K562 (cell line): Measurements from ENCODE around the gene ATP5PO. TPM values are rescaled to one million over a fixed set of nuclear protein-coding genes. Genes with fewer than 3 reads are reported as not detected.

Source experiments
- ATAC-seq: fragments of 200-7000 bp; cut with Tn5 transposase; 3 replicates; pipeline ENCODE4 v1.9.1; 2020; ENCODE audit warnings: moderate library complexity
- BruUV-seq: library from RNA; stranded (reverse); fragments of 400-500 nt; replicated peaks from 2 replicates; lab custom pipeline; 2021; lab: Mats Ljungman, UMichigan
- CTCF ChIA-PET: fragments of 300-600 bp; formaldehyde crosslinking; extraction: SDS; loops from one replicate; lab custom pipeline; 2021; ENCODE audit warnings: low intra/inter-chr PET ratio; lab: Yijun Ruan, JAX
- POLR2A ChIA-PET: fragments of 300-600, 350-650 bp; sonication (Branson Sonifier 250); formaldehyde crosslinking; extraction: SDS; loops from one replicate; lab custom pipeline; 2021; ENCODE audit warnings: antibody characterized with exemption, inconsistent platforms; lab: Yijun Ruan, JAX
- DNase-seq, 4 experiments: peaks; one replicate each; pipeline versions ENCODE4 v3.0.0 to v3.0.0-alpha.2; 2011 to 2018; ENCODE audit warnings: low spot score in 3 of 4, mixed read lengths in 3 of 4; ENCODE audit errors: extremely low read depth in 1 of 4
- FAIRE-seq: peaks from 2 replicates; lab custom pipeline; 2011; peaks lifted over from hg19 to GRCh38; lab: Jason Lieb, UNC
- H2AFZ ChIP-seq: 2 replicates; pipeline ENCODE4 v1.6.0; 2011; ENCODE audit warnings: low read depth, low read length, control low read depth, inconsistent platforms
- H3K27ac ChIP-seq: fragments of 200-600 bp; 3 replicates; pipeline ENCODE4 v1.8.0; 2011; ENCODE audit warnings: low read depth, mild to moderate bottlenecking, control low read depth, inconsistent platforms, low read length, moderate library complexity, mixed read lengths; ENCODE audit errors: extremely low read depth
- H3K27me3 ChIP-seq, 2 experiments: fragments of 300-600 bp in 1 of 2; 2 replicates in 1 of 2; 3 replicates in 1 of 2; pipeline versions ENCODE4 v1.6.0 to v1.8.0; 2011; ENCODE audit warnings: inconsistent platforms in 2 of 2, low read length in 2 of 2, mild to moderate bottlenecking in 1 of 2, mixed read lengths in 1 of 2, moderate library complexity in 1 of 2; ENCODE audit not compliant: control insufficient read depth in 2 of 2, insufficient read depth in 2 of 2
- H3K36me3 ChIP-seq: fragments of 300-600 bp; 3 replicates; pipeline ENCODE4 v1.8.0; 2011; ENCODE audit warnings: mild to moderate bottlenecking, low read length, inconsistent platforms; ENCODE audit not compliant: control insufficient read depth, insufficient read depth
- H3K4me1 ChIP-seq, 2 experiments: fragments of 200-600 bp in 1 of 2; replicated peaks in 1 of 2; 2 replicates in 1 of 2; 3 replicates in 1 of 2; pipeline versions ENCODE4 v1.5.1 to v1.8.0; 2011; ENCODE audit warnings: inconsistent platforms in 2 of 2, low read length in 2 of 2, mild to moderate bottlenecking in 1 of 2, mixed read lengths in 1 of 2, moderate library complexity in 1 of 2; ENCODE audit not compliant: control insufficient read depth in 2 of 2, insufficient read depth in 2 of 2
- H3K4me2 ChIP-seq: 2 replicates; pipeline ENCODE4 v1.6.1; 2011; ENCODE audit warnings: low read length, control low read depth, inconsistent platforms, mixed read lengths; ENCODE audit not compliant: insufficient read depth
- H3K4me3 ChIP-seq: fragments of 200-600 bp; sonication (generic), shearing (Covaris generic); 2 replicates; pipeline ENCODE4 v1.5.1; 2016; ENCODE audit warnings: control low read depth, inconsistent platforms
- H3K79me2 ChIP-seq: fragments of 200-600 bp; 3 replicates; pipeline ENCODE4 v1.8.0; 2011; ENCODE audit warnings: low read length, inconsistent platforms; ENCODE audit not compliant: control insufficient read depth, insufficient read depth
- H3K9ac ChIP-seq, 2 experiments: 2 replicates each; pipeline versions ENCODE4 v1.6.0 to v1.6.1; 2011; ENCODE audit warnings: low read depth in 2 of 2, low read length in 2 of 2, control low read depth in 1 of 2, inconsistent platforms in 1 of 2, mild to moderate bottlenecking in 1 of 2, mixed read lengths in 1 of 2; ENCODE audit not compliant: insufficient read depth in 1 of 2
- H3K9me1 ChIP-seq: one replicate; pipeline ENCODE4 v1.6.0; 2011; ENCODE audit warnings: inconsistent platforms, mild to moderate bottlenecking, low read length, moderate library complexity; ENCODE audit not compliant: control insufficient read depth, insufficient read depth
- H3K9me3 ChIP-seq: replicated peaks from 2 replicates; pipeline ENCODE4 v1.5.1; 2011; ENCODE audit warnings: low read depth, low read length, inconsistent platforms; ENCODE audit not compliant: control insufficient read depth, insufficient read depth
- H4K20me1 ChIP-seq: replicated peaks from 2 replicates; pipeline ENCODE4 v1.6.1; 2011; ENCODE audit warnings: low read length, inconsistent platforms, mixed read lengths; ENCODE audit not compliant: control insufficient read depth, insufficient read depth
- CCNT2 ChIP-seq: IDR thresholded peaks from 2 replicates; pipeline ENCODE4 v1.6.1; 2011; ENCODE audit warnings: borderline replicate concordance, low read depth, mild to moderate bottlenecking, moderate library complexity, mixed read lengths, low read length; ENCODE audit not compliant: insufficient read length; ENCODE audit errors: extremely low read depth
- RB1 ChIP-seq: fragments of 450-650 bp; IDR thresholded peaks from 2 replicates; pipeline ENCODE4 v1.6.1; 2017; ENCODE audit warnings: low read depth, mild to moderate bottlenecking
- SRSF3 ChIP-seq: fragments of 200-400 bp; formaldehyde crosslinking; IDR thresholded peaks from 2 replicates; pipeline ENCODE4 v1.6.1; 2016; ENCODE audit warnings: mild to moderate bottlenecking, low read length, moderate library complexity; ENCODE audit not compliant: insufficient read depth
- TAF7 ChIP-seq: fragments of 450-650 bp; IDR thresholded peaks from 2 replicates; pipeline ENCODE4 v1.6.1; 2016; ENCODE audit warnings: missing genetic modification characterization, missing compliant biosample characterization
- ZNF41 ChIP-seq: fragments of 250-450 bp; sonication (Bioruptor Pico); conservative IDR thresholded peaks from 2 replicates; pipeline ENCODE4 v1.4.0; 2020; ENCODE audit warnings: mild to moderate bottlenecking
- WGBS: fragments of 100-300 bp; shearing (Covaris generic); methylation state at CpG from one replicate; pipeline ENCODE4 v1.1.6; 2016; ENCODE audit warnings: low coverage, mixed read lengths; ENCODE audit not compliant: insufficient coverage; ENCODE audit errors: missing lambda C conversion rate; 5-methylcytosine and 5-hydroxymethylcytosine counted together
- in situ Hi-C: fragments of 300-500 bp; cut with MboI; formaldehyde crosslinking; loops from 4 replicates; pipeline ENCODE4 v1.15.0; 2018; ENCODE audit warnings: inconsistent platforms, mixed read lengths
- intact Hi-C: fragments of 100-400 bp; cut with micrococcal nuclease; formaldehyde crosslinking; loops from 2 replicates; pipeline ENCODE4 v1.14.2; 2022
- polyA plus RNA-seq, 8 experiments: library from polyadenylated mRNA; depleted of rRNA in 4 of 8; stranded (reverse) in 5 of 8; unstranded in 3 of 8; fragments of >200 nt; fragmentation: Nextera tagmentation in 2 of 8; fragmentation: Illumina TruSeq in 1 of 8; extraction: Ambion mirVana in 2 of 8; extraction: Trizol in 1 of 8; gene quantifications; 2 replicates each; pipeline versions ENCODE4 v1.2.1 to v1.2.3, GENCODE V29; 2011 to 2014; ENCODE audit warnings: inconsistent platforms in 1 of 8, missing spikeins in 1 of 8
- total RNA-seq, 7 experiments: library from RNA; depleted of rRNA in 6 of 7; stranded (reverse); fragments of >200 nt in 6 of 7; fragmentation: Illumina TruSeq in 2 of 7; extraction: Trizol in 2 of 7; gene quantifications; 2 replicates each; pipeline versions ENCODE4 v1.2.1 to v1.2.3, GENCODE V29; 2011 to 2021; ENCODE audit warnings: low replicate concordance in 1 of 7
- TF ChIP-seq, protein P1 (sequence below): sonication (generic); IDR thresholded peaks from 2 replicates; pipeline ENCODE4 v1.6.1; 2016

ATP5PO gene
- total and polyA plus RNA-seq, 9 of the 15 experiments (the other 6 are each of a cell fraction or from before 2014, with no cell fraction given): 367 to 2,722 (median 808) TPM

DNA sequence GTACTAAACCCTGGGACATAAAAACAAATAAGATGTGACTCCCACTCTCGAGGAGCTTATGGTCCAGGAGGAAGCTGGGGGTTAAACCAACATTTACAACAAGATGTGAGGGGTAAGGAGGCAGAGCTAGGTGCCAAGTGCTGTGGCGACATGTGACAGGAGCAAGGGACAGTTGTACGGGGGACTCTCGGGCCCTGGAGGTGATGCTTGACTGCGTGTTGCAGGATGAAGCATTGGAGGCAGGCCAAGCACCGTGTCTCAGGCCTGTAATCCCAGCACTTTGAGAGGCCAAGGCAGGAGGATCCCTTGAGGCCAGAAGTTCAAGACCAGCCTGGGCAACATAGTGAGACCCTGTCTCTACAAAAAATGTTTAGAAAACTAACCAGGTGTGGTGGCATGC is 36.8 kb downstream of the ATP5PO start:
- H3K9me1 ChIP-seq: no peaks in the 10 kb centered on the region

More for the DNA sequence above, 36.8 kb downstream of the ATP5PO start:
- no peak for TF ChIP-seq SRSF3
- no peak for TF ChIP-seq CCNT2
- TF ChIP-seq RB1: no peak
- no peak for TF ChIP-seq TAF7 (tag)
- no peak for TF ChIP-seq ZNF41 (CRISPR knock-in tag)
- TF ChIP-seq, protein P1, sequence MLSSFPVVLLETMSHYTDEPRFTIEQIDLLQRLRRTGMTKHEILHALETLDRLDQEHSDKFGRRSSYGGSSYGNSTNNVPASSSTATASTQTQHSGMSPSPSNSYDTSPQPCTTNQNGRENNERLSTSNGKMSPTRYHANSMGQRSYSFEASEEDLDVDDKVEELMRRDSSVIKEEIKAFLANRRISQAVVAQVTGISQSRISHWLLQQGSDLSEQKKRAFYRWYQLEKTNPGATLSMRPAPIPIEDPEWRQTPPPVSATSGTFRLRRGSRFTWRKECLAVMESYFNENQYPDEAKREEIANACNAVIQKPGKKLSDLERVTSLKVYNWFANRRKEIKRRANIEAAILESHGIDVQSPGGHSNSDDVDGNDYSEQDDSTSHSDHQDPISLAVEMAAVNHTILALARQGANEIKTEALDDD: no peak
- TF ChIP-seq, all 486 proteins: peak for 0
- Histone ChIP-seq H2AFZ (no peak overlapping the region), H3K36me3 (no peaks in the 10 kb centered on the region), H3K27me3 (peaks cover 47 to 78% of the 10 kb centered on the region in 2 experiments), H3K9me3 (no peaks in the 10 kb centered on the region), H3K79me2 (no peaks in the 10 kb centered on the region), H3K9ac (no peak overlapping the region), H3K27ac (no peak overlapping the region), H3K4me2 (no peak overlapping the region), H4K20me1 (0 out of 2 replicates have a peak, but pooled peaks cover 3% of the 10 kb centered on the region), H3K4me3 (no peak overlapping the region), H3K4me1 (no peaks in the 10 kb centered on the region)
- no peak for ATAC-seq
- in situ Hi-C loops: no loop called here
- BruUV-seq: no TSS peak
- DNase-seq: no peak
- CTCF ChIA-PET: no interaction called here
- under 1% methylated on average over 6 of the region's 6 CpGs for WGBS
- POLR2A ChIA-PET: interaction anchor here (1.0 kb wide), 1 partner anchor 12 kb away, joined by 6 read pairs; no protein-coding TSS in a partner anchor
- no peak for FAIRE-seq
- intact Hi-C loops: loop anchor here (10.0 kb wide), 1 partner anchor 154 kb away; no protein-coding TSS in a partner anchor
